ENCODE measurements around the gene LCE1E. TPM values are rescaled to one million over a fixed set of nuclear protein-coding genes. Genes with fewer than 3 reads are reported as not detected.

Gene LCE1E
- total RNA-seq, 1 donor from 2014 or later = not detected

- H3K36me3 Mint-ChIP-seq (ENCODE audit: unreplicated experiment) = no peaks in the 10 kb centered on the region
- no peak within 1 kb of the TSS for H3K4me3 Mint-ChIP-seq (ENCODE audit: unreplicated experiment)
- no peak for TF ChIP-seq CTCF (IDR thresholded peaks at IDR 0.05)
- no peaks in the 10 kb centered on the region for H3K4me1 Mint-ChIP-seq (ENCODE audit: unreplicated experiment)
- no peak for DNase-seq (ENCODE audit: extremely low spot score, unreplicated experiment)
- no peaks in the 10 kb centered on the region for H3K27me3 Mint-ChIP-seq (ENCODE audit: unreplicated experiment)
- H3K9me3 Mint-ChIP-seq (ENCODE audit: unreplicated experiment) = no peaks in the 10 kb centered on the region
- H3K27ac Mint-ChIP-seq (ENCODE audit: unreplicated experiment) = no peak within 1 kb of the TSS
Measured at GRCh38 chr1:152806576-152806975, 20.5 kb downstream of the LCE1E start, which contains the start of gene LCE1C. TSS of gene LCE1C (minus strand) at chr1:152806651. CDS start at chr1:152805478, 1,173 bp downstream.

- peaks cover 4% of the 10 kb centered on the region for H3K9me3 Mint-ChIP-seq (ENCODE audit: unreplicated experiment)
- no peaks in the 10 kb centered on the region for H3K4me1 Mint-ChIP-seq (ENCODE audit: unreplicated experiment)
- H3K4me3 Mint-ChIP-seq (ENCODE audit: unreplicated experiment) = no peak overlapping the region
- no peak for TF ChIP-seq CTCF (IDR thresholded peaks at IDR 0.05)
- no peaks in the 10 kb centered on the region for H3K27me3 Mint-ChIP-seq (ENCODE audit: unreplicated experiment)
- no peaks in the 10 kb centered on the region for H3K36me3 Mint-ChIP-seq (ENCODE audit: unreplicated experiment)
- H3K27ac Mint-ChIP-seq (ENCODE audit: unreplicated experiment) = no peak overlapping the region
- no peak for DNase-seq (ENCODE audit: extremely low spot score, unreplicated experiment)
Measured at GRCh38 chr1:152811050-152811449, 25.0 kb downstream of the LCE1E start.

GRCh38 chr1:152811671-152812070, 25.6 kb downstream of the LCE1E start, which contains the start of gene LCE1B:
TSS of gene LCE1B (plus strand) at chr1:152811971. CDS start at chr1:152812447, 476 bp downstream.
- no peak within 1 kb of the TSS for H3K4me3 Mint-ChIP-seq (ENCODE audit: unreplicated experiment)
- TF ChIP-seq CTCF (IDR thresholded peaks at IDR 0.05) = no peak
- H3K4me1 Mint-ChIP-seq (ENCODE audit: unreplicated experiment) = no peaks in the 10 kb centered on the region
- no peak within 1 kb of the TSS for H3K27ac Mint-ChIP-seq (ENCODE audit: unreplicated experiment)
- H3K27me3 Mint-ChIP-seq (ENCODE audit: unreplicated experiment) = no peaks in the 10 kb centered on the region
- no peak for DNase-seq (ENCODE audit: extremely low spot score, unreplicated experiment)
- H3K36me3 Mint-ChIP-seq (ENCODE audit: unreplicated experiment) = no peaks in the 10 kb centered on the region
- peaks cover 4% of the 10 kb centered on the region for H3K9me3 Mint-ChIP-seq (ENCODE audit: unreplicated experiment)

- TF ChIP-seq CTCF (IDR thresholded peaks at IDR 0.05) = no peak
- no peak overlapping the region for H3K4me3 Mint-ChIP-seq (ENCODE audit: unreplicated experiment)
- H3K9me3 Mint-ChIP-seq (ENCODE audit: unreplicated experiment) = peaks cover 4% of the 10 kb centered on the region
- DNase-seq (ENCODE audit: extremely low spot score, unreplicated experiment) = no peak
- H3K27ac Mint-ChIP-seq (ENCODE audit: unreplicated experiment) = no peak overlapping the region
- no peaks in the 10 kb centered on the region for H3K36me3 Mint-ChIP-seq (ENCODE audit: unreplicated experiment)
- H3K27me3 Mint-ChIP-seq (ENCODE audit: unreplicated experiment) = no peaks in the 10 kb centered on the region
- H3K4me1 Mint-ChIP-seq (ENCODE audit: unreplicated experiment) = no peaks in the 10 kb centered on the region
Measured at GRCh38 chr1:152817309-152817708, 31.3 kb downstream of the LCE1E start.

- H3K36me3 Mint-ChIP-seq (ENCODE audit: unreplicated experiment) = no peaks in the 10 kb centered on the region
- DNase-seq (ENCODE audit: extremely low spot score, unreplicated experiment) = no peak
- no peaks in the 10 kb centered on the region for H3K4me1 Mint-ChIP-seq (ENCODE audit: unreplicated experiment)
- H3K4me3 Mint-ChIP-seq (ENCODE audit: unreplicated experiment) = no peak overlapping the region
- no peaks in the 10 kb centered on the region for H3K9me3 Mint-ChIP-seq (ENCODE audit: unreplicated experiment)
- H3K27ac Mint-ChIP-seq (ENCODE audit: unreplicated experiment) = no peak overlapping the region
- no peaks in the 10 kb centered on the region for H3K27me3 Mint-ChIP-seq (ENCODE audit: unreplicated experiment)
- TF ChIP-seq CTCF (IDR thresholded peaks at IDR 0.05) = no peak
Measured at GRCh38 chr1:152823294-152823693, 37.2 kb downstream of the LCE1E start.

All from osteocyte (in vitro differentiated cells).